HG03135 (cell line): ENCODE measurements around the gene CYP8B1.

Experiments
- ATAC-seq: cut with Tn5 transposase; IDR thresholded peaks from one replicate; pipeline ENCODE4 v1.9.1; 2021; ENCODE audit warnings: mild to moderate bottlenecking, moderate library complexity; ENCODE audit not compliant: unreplicated experiment

The CYP8B1 gene

GRCh38 chr3:42855219-42855546 lies 20.5 kb downstream of the CYP8B1 start:
- ATAC-seq = no peak

- ATAC-seq = no peak
Observed at GRCh38 chr3:42853739-42854302, 21.9 kb downstream of the CYP8B1 start.

DNA sequence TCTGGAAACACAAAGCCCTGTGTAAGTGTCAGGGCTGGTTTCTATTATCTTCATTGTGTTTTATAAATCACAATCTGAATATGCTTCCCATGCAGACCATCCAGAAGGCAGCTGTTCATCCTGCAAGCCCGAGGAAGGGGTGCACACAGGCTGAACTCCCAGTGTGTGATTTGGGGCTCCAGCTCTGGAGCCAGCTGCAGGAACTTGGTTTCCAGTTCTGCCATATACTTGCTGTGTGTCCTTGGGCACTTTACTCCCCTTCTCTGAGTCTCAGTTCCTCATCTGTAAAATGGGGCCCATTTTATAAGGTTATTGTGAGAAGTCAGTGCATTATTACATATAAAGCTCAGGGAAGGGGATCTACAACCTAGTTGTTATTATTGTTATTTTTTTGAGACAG lies 22.6 kb downstream of the CYP8B1 start:
- ATAC-seq = no peak

DNA sequence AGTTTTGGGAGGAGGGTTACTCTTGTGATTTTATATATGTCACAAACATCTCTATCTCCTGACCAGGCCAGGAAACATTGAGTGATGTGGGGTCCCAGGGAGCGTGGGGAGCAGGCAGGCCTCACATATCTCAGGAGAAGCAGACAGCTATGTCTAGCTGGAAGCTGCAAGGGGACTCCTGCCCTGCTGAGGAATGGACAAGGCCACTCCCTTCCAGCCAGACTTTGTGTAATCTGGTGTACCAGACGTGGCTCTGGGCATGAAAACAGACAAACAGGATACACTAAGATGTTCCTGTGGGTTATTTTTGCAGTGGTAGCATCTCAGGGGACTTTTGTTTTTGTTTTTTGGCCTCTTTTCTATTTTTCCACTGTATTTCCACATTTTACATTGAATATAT lies 23.2 kb downstream of the CYP8B1 start:
- no peak for ATAC-seq

- no peak for ATAC-seq
Observed at GRCh38 chr3:42851228-42851834, 24.3 kb downstream of the CYP8B1 start.

- no peak for ATAC-seq
Observed at GRCh38 chr3:42850263-42850662, 25.4 kb downstream of the CYP8B1 start.

DNA sequence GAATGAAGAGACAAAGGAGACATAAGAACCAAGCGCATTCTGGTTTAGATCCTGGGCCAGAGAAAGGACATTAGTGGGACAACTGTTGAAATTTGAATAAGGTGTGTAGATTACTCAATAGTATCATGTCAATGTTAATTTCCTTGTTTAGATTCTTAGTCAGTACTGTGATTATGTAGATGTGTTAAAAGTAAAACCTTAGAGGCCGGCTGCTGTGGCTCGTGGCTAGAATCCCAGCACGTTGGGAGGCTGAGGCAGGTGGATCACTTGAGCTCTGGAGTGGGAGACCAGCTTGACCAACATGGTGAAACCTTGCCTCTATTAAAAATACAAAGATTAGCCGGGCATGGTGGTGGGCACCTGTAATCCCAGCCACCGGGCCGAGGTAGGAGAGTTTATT lies 26.7 kb downstream of the CYP8B1 start:
- no peak for ATAC-seq

DNA sequence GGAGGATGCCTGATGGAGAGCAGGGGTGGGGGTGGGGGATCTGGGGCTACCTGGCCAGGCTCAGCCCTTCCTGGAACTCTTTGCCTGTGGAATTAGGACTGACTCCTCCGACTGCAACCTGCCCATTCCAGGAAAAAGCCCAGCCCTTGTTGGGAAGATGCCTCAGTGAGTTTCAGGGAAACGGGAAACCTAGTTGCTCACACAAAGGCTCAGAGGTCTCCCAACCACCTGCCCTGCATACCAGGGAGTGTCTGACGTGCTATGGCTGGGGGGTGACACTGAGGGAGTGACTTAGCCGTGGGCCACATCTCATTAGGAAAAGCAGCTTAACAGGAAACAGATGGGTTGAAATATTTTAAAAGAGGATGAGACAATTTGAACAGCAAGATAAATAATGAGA lies 27.9 kb downstream of the CYP8B1 start:
- ATAC-seq = no peak

DNA sequence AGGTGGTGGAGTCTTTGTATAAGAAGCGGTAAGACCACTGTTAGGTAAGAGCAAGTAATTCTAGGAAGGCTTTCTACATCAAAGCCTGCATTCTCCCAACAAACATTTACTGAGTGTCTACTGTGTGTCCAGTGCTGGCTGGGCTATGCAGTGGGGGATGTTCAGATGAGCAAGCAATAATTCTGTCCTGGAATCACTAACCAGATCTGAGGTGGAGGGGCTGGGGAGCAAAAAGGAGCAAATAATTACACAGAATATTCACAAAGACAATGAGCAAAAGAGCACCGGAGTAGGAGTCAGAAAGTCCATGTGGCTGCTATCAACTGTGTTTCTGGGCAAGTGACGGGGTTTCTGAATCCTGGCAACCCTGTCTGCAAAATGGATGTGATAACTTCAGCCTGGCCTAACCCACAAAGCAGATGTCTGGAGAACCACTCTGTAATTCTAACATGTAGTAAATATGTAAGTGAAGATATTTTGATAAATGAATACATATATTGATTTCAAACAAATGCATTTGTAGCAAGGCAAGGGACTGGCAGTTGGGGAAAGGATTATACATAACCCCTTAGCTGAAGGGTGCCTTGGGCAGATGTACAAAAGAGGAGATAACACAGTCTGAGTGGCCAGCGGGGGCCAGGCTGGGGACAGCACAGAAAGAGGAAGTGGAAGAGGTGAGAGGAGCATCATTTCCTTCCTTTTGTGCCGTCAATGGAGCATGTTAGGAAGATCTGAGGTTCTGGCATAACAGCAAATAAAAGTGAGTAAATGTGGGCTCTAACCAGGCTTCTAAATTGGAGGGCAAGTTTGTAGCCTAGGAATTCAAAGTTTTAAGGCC lies 28.8 kb downstream of the CYP8B1 start:
- no peak for ATAC-seq

DNA sequence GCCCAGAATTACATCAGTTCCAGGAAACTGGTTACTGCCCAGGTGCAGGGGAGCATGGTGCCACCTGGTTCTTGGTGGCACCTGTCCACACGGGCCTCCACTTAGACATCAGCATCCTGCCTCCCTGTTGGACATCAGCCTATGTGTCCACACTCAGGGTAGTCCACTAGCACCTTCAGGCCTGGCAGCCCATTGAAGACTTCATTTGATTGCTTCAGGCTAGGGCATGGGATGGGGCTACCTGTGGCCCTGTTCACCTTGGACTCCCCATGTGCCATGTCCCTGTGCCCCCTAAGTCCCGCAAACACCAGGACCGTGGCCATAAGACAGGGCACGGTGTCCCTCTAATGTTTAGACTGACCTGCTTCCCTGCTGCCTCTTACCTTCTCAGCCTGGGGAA lies 30.9 kb downstream of the CYP8B1 start:
- ATAC-seq = no peak

- ATAC-seq = no peak
Observed at GRCh38 chr3:42844412-42844713, 31.3 kb downstream of the CYP8B1 start.

GRCh38 chr3:42843713-42844411 lies 31.8 kb downstream of the CYP8B1 start:
- ATAC-seq = no peak

- ATAC-seq = no peak
Observed at GRCh38 chr3:42841332-42841731, 34.3 kb downstream of the CYP8B1 start.

GRCh38 chr3:42839616-42840015 lies 36.1 kb downstream of the CYP8B1 start:
- peak; percentile 91 for ATAC-seq

- no peak for ATAC-seq
Observed at GRCh38 chr3:42838571-42838970, 37.1 kb downstream of the CYP8B1 start.

- ATAC-seq = no peak
Observed at GRCh38 chr3:42836150-42837123, 39.2 kb downstream of the CYP8B1 start.

GRCh38 chr3:42831321-42831713 lies 44.4 kb downstream of the CYP8B1 start:
- ATAC-seq = no peak

DNA sequence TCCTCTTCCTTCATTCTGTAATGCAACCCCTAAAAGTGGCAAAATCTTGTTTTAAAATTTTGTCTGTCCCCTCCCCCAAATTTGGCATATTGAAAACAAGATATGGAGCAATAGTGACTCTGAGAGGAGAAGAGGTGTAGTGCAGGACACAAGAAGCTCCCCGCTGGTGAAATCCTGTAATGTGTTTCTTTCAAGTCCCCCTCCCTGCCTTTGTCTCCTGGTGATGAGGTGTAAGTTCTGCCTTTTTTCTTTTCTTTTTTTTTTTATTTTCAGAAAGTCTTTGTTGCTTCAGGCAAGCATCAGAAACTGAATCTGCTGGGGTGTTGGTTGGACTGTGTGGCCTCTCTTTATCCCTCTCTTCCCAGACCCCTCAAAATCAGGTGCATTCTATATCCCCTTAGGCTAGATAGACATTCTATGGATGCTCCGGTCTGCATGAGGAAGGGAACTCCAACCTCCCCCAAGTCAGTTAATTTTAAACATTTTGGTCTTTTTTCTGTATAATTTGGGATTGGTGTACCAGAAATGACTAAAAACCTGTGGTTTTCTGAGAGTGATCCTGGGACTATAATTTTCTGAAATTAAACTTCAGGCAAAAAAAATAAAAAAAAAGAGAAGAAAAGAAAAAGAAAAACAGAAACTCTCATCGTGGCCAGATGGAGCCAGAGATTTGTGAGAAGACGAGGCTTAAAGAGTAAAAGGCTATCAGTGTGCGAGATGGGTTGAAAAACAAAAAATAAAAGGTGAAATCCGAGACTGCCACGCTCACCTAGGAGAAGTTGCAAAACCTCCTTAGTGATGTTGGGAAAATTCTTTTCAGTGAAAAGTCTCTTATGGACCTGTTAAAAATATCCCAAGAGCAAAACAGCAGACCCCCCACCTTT lies 45.0 kb downstream of the CYP8B1 start:
- ATAC-seq = no peak

- ATAC-seq = no peak
Observed at GRCh38 chr3:42829628-42830436, 45.8 kb downstream of the CYP8B1 start.
